Mesodermal cell (in vitro differentiated cells): ENCODE data around the gene P2RY8.
A peak's percentile ranks its signal among the peaks of the same experiment; 100 is the strongest.
"Not testable (repeated sequence)": the region's sequence is repeated elsewhere in the genome, so short reads cannot be mapped to it uniquely, and the experiment has no call there.

Source experiments
- H3K27ac ChIP-seq: 2 replicates; pipeline ENCODE4 v1.7.0; 2013; ENCODE audit warnings: mild to moderate bottlenecking, low read depth, low read length, moderate library complexity; ENCODE audit not compliant: severe bottlenecking
- H3K36me3 ChIP-seq: 2 replicates; pipeline ENCODE4 v1.7.1; 2013; ENCODE audit warnings: mild to moderate bottlenecking, low read length, moderate library complexity; ENCODE audit not compliant: control insufficient read depth, insufficient read depth
- H3K4me1 ChIP-seq: one replicate; pipeline ENCODE4 v1.7.1; 2013; ENCODE audit warnings: mild to moderate bottlenecking, low read length; ENCODE audit not compliant: insufficient read depth, control insufficient read depth, poor library complexity, severe bottlenecking
- H3K4me3 ChIP-seq: 2 replicates; pipeline ENCODE4 v1.7.0; 2013; ENCODE audit warnings: low read length, control low read depth, mild to moderate bottlenecking; ENCODE audit not compliant: insufficient read depth, poor library complexity, severe bottlenecking; ENCODE audit errors: extremely low read depth
- H3K9me3 ChIP-seq: 2 replicates; pipeline ENCODE4 v1.7.1; 2013; ENCODE audit warnings: mild to moderate bottlenecking, low read length, moderate library complexity; ENCODE audit not compliant: control insufficient read depth
- WGBS, 2 experiments: methylation state at CpG; one replicate each; pipeline ENCODE4 v1.1.5; 2013; ENCODE audit warnings: missing lambda C conversion rate in 2 of 2; ENCODE audit not compliant: insufficient coverage in 2 of 2; 5-methylcytosine and 5-hydroxymethylcytosine counted together

Gene P2RY8

GRCh38 chrX:1485033-1485432 is 52.0 kb downstream of the P2RY8 start:
- Histone ChIP-seq H3K27ac (no peak overlapping the region), H3K36me3 (no peaks in the 10 kb centered on the region), H3K9me3 (peaks cover 11% of the 10 kb centered on the region), H3K4me3 (no peak overlapping the region), H3K4me1 (peaks cover 3% of the 10 kb centered on the region)
- WGBS, 2 experiments: 90 to 92% methylated on average over 7 of the region's 9 CpGs

GRCh38 chrX:1484638-1485019 is 52.4 kb downstream of the P2RY8 start:
- Histone ChIP-seq H3K4me1 (peaks cover 3% of the 10 kb centered on the region), H3K9me3 (peaks cover 11% of the 10 kb centered on the region), H3K36me3 (no peaks in the 10 kb centered on the region), H3K4me3 (no peak overlapping the region), H3K27ac (no peak overlapping the region)
- WGBS, 2 experiments: 93 to 100% methylated on average over 2 to 3 of the region's 5 CpGs

DNA sequence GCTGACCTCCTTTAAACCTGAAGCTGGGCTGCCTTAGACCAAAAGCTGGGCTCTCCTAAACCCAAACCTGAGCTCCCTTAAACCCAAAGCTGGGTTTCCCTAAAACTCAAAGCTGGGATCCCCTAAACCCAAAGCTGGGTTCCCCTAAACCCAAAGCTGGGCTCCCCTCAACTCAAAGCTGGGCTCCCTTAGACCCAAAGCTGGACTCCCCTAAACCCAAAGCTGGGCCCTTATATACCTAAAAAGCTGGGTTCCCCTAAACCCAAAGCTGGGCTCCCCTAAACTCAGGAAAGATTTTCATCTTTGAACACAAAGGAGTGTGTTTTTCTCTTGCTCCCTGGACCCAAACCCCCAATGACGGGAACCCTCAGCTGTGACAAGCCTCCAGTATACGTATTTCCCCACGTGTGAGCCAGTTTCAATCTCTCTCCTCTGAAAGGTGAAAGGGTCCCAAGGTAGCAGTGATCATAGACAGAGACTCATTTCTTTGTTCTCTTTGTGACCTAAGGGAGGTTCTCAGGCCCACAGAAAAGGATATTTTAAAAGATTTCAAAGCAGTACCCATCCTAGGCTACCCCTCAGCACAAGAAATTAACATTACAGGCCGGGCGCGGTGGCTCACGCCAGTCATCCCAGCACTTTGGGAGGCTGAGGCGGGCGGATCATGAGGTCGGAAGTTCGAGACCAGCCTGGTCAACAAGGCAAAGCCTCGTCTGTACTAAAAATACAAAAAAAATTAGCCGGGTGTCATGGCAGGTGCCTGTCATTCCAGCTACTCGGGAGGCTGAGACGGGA is 52.9 kb downstream of the P2RY8 start:
- H3K27ac ChIP-seq: no peak overlapping the region
- peaks cover 3% of the 10 kb centered on the region for H3K4me1 ChIP-seq
- no peak overlapping the region for H3K4me3 ChIP-seq
- no peaks in the 10 kb centered on the region for H3K36me3 ChIP-seq
- WGBS, 2 experiments: 88% methylated on average over 13 to 15 of the region's 15 CpGs
- H3K9me3 ChIP-seq: peaks cover 8% of the 10 kb centered on the region

DNA sequence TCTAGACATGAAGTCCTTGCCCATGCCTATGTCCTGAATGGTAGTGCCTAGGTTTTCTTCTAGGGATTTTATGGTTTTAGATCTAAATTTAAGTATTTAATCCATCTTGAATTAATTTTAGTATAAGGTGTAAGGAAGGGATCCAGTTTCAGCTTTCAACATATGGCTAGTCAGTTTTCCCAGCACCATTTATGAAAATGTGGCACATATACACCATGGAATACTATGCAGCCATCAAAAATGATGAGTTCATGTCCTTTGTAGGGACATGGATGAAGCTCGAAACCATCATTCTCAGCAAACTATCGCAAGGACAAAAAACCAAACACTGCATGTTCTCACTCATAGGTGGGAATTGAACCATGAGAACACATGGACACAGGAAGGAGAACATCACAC is 54.5 kb downstream of the P2RY8 start:
- not testable (repeated sequence) for H3K9me3 ChIP-seq, H3K4me1 ChIP-seq, H3K36me3 ChIP-seq, H3K27ac ChIP-seq, H3K4me3 ChIP-seq
- no CpG with 5 or more reads among the region's 2 CpGs for WGBS, 2 experiments

DNA sequence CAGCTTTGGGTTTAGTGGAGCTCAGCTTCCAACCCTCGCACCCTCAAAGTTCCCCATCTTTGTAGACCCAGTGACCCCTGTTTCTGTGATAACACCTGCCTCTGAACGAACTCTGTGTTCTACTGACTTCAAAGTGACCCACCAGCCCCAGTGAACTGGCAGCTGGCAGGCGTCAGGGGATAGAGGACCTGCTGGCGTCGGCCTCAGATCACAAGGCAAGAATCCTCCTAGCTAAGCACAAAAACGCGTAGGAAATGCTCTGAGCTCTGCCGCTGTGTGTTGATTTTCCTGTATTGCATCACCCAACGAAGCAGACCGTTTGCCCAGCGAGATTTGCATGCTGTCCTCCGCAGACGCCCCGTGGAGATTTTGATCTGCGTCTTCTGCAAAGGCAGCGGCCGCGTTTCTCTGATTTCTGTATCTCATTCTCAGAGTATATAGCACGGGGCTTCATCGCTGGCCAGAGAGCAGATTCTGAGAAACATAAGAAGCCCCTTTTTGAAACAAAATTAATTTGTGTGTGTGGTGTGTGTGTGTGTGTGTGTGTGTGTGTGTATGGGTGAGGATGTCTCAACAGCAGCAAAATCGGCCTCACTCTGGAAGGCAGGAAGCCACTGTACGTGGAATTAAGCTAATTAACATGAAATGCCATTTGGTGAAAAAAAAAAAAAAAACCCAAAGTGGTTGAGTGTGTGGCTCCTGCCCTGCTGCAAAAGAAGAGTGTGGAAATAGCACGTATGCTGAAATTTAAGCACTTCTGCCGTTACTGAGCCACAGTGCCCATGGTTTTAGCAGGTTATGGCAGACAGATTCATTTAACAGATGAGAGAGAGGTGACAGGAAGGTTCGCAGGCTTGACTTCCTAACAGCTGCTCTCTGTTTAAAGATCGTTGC is 55.1 kb downstream of the P2RY8 start:
- peak overlapping the region; percentile 79 for H3K27ac ChIP-seq
- peaks cover 7% of the 10 kb centered on the region for H3K9me3 ChIP-seq
- no peak overlapping the region for H3K4me3 ChIP-seq
- H3K4me1 ChIP-seq: peaks cover 3% of the 10 kb centered on the region
- WGBS, 2 experiments: 18 to 25% methylated on average over 25 of the region's 26 CpGs
- no peaks in the 10 kb centered on the region for H3K36me3 ChIP-seq

- Histone ChIP-seq H3K4me3 (no peak overlapping the region), H3K36me3 (no peaks in the 10 kb centered on the region), H3K9me3 (no peaks in the 10 kb centered on the region), H3K27ac (no peak overlapping the region), H3K4me1 (peaks cover 3% of the 10 kb centered on the region)
- WGBS, 2 experiments: 58 to 60% methylated on average over 3 to 4 of the region's 8 CpGs
Observed at GRCh38 chrX:1480082-1480785, 56.8 kb downstream of the P2RY8 start.

DNA sequence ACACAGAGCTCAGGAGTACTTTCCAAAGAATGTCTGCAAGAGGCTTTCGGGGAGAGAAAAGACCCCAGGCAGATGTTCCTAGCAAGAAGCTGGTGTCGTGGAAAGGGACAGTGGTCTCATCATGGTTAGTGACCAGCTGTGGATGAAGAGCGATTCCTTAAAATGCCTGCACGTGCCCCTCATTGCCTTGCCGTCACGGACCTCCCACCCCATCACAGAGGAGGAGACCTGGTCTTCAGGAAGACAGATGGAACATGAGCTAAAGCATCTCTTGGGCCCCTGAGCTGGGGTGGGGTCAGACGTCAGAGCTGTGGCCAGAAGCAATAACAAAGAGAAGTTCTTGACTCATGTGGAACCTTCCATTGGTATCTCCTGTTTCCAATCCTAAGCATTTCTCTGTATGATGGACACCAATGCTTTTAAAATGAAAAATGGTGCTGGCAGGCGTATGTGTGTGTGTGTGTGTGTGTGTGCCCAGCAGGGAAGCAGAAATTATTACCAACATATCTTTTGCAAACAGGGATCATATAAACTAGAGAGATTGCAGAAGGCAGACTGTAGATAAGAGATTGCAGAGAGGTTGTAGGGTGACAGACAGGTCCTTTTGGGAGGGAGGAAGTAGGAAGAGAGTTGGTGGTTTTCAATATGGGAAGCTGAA is 59.1 kb downstream of the P2RY8 start:
- no peak overlapping the region for H3K27ac ChIP-seq
- no peak overlapping the region for H3K4me3 ChIP-seq
- 65 to 80% methylated on average over 4 to 5 of the region's 8 CpGs for WGBS, 2 experiments
- H3K36me3 ChIP-seq: no peaks in the 10 kb centered on the region
- H3K9me3 ChIP-seq: no peaks in the 10 kb centered on the region
- H3K4me1 ChIP-seq: peaks cover 3% of the 10 kb centered on the region

DNA sequence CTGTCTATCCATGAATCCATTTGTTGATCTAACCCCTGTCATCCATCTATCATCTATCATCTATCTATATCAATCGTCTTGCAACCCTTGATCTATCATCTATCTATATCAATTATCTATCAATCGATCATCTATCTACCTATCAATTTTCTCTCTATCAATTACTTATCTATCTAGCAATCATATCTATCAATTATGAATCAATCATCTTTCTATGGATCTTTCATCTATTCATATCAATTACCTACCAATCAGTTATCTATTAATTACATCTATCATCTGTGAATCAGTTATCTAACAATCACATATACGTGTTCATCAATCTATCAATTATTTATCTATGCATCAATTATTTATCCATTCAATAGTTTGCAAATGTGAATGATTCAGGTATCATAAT is 59.8 kb downstream of the P2RY8 start:
- WGBS, 2 experiments: 68 to 78% methylated on average over 2 of the region's 3 CpGs
- Histone ChIP-seq H3K4me1 (peaks cover 3% of the 10 kb centered on the region), H3K4me3 (no peak overlapping the region), H3K36me3 (no peaks in the 10 kb centered on the region), H3K9me3 (no peaks in the 10 kb centered on the region), H3K27ac (no peak overlapping the region)

DNA sequence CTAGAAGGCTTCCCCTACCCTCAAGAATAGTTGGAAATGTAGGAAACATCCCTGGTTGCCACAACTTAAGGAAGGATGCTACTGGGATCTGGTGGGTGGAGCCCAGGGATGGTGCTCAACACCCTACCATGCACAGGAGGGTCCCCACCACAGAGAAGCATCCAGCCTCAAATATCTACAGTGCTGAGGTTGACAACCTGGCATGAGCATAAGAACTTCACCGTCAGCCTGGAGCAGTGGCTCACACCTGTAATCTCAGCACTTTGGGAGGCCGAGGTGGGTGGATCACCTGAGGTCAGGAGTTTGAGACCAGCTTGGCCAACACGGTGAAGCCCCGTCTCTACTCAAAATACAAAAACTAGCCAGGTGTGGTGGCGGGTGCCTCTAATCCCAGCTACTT is 60.3 kb downstream of the P2RY8 start:
- Histone ChIP-seq H3K4me1 (no peaks in the 10 kb centered on the region), H3K36me3 (no peaks in the 10 kb centered on the region), H3K4me3 (no peak overlapping the region), H3K9me3 (no peaks in the 10 kb centered on the region), H3K27ac (no peak overlapping the region)
- WGBS, 2 experiments: 74 to 80% methylated on average over 2 to 3 of the region's 5 CpGs

DNA sequence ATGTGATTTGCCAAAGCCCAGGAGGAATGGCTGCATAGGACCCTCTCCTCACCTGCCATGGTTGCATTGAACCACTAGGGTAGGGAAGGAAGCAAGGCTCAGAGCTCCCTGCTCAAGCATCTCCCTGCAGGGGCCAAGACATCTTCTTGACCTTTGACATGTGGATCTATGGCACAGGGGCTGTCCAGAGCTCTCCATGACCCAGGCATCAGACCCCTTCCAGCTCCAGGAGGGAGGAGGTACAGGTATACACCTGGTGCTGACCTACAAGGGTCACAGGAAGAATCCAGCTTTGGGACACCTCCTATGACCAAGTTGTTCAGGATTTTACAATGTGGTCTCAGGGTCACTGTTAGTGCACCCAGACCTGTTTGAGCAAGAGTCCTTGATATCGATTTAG is 61.1 kb downstream of the P2RY8 start:
- no peaks in the 10 kb centered on the region for H3K4me1 ChIP-seq
- 75 to 100% methylated on average over 1 of the region's 1 CpG for WGBS, 2 experiments
- H3K9me3 ChIP-seq: no peaks in the 10 kb centered on the region
- H3K4me3 ChIP-seq: no peak overlapping the region
- no peaks in the 10 kb centered on the region for H3K36me3 ChIP-seq
- H3K27ac ChIP-seq: no peak overlapping the region
